K562 (cell line): Measurements from ENCODE around the gene GHR. TPM values are rescaled to one million over a fixed set of nuclear protein-coding genes. Genes with fewer than 3 reads are reported as not detected.

ENCODE experiments used
- ATAC-seq: fragments of 200-7000 bp; cut with Tn5 transposase; 3 replicates; pipeline ENCODE4 v1.9.1; 2020; ENCODE audit warnings: moderate library complexity
- Bru-seq: library from RNA; stranded (reverse); fragments of 400-500 nt; gene quantifications from one replicate; lab custom pipeline; 2021; lab: Mats Ljungman, UMichigan
- BruChase-seq, 2 experiments: library from RNA; stranded (reverse); fragments of 400-500 nt; gene quantifications; one replicate each; lab custom pipeline; 2021; lab: Mats Ljungman, UMichigan
- BruUV-seq: library from RNA; stranded (reverse); fragments of 400-500 nt; replicated peaks from 2 replicates; lab custom pipeline; 2021; lab: Mats Ljungman, UMichigan
- CTCF ChIA-PET: fragments of 300-600 bp; formaldehyde crosslinking; extraction: SDS; loops from one replicate; lab custom pipeline; 2021; ENCODE audit warnings: low intra/inter-chr PET ratio; lab: Yijun Ruan, JAX
- POLR2A ChIA-PET: fragments of 300-600, 350-650 bp; sonication (Branson Sonifier 250); formaldehyde crosslinking; extraction: SDS; loops from one replicate; lab custom pipeline; 2021; ENCODE audit warnings: antibody characterized with exemption, inconsistent platforms; lab: Yijun Ruan, JAX
- DNase-seq, 4 experiments: peaks; one replicate each; pipeline versions ENCODE4 v3.0.0 to v3.0.0-alpha.2; 2011 to 2018; ENCODE audit warnings: low spot score in 3 of 4, mixed read lengths in 3 of 4; ENCODE audit errors: extremely low read depth in 1 of 4
- FAIRE-seq: peaks from 2 replicates; lab custom pipeline; 2011; peaks lifted over from hg19 to GRCh38; lab: Jason Lieb, UNC
- H2AFZ ChIP-seq: 2 replicates; pipeline ENCODE4 v1.6.0; 2011; ENCODE audit warnings: low read depth, low read length, control low read depth, inconsistent platforms
- H3K27ac ChIP-seq: fragments of 200-600 bp; 3 replicates; pipeline ENCODE4 v1.8.0; 2011; ENCODE audit warnings: low read depth, mild to moderate bottlenecking, control low read depth, inconsistent platforms, low read length, moderate library complexity, mixed read lengths; ENCODE audit errors: extremely low read depth
- H3K27me3 ChIP-seq, 2 experiments: fragments of 300-600 bp in 1 of 2; 2 replicates in 1 of 2; 3 replicates in 1 of 2; pipeline versions ENCODE4 v1.6.0 to v1.8.0; 2011; ENCODE audit warnings: inconsistent platforms in 2 of 2, low read length in 2 of 2, mild to moderate bottlenecking in 1 of 2, mixed read lengths in 1 of 2, moderate library complexity in 1 of 2; ENCODE audit not compliant: control insufficient read depth in 2 of 2, insufficient read depth in 2 of 2
- H3K36me3 ChIP-seq: fragments of 300-600 bp; 3 replicates; pipeline ENCODE4 v1.8.0; 2011; ENCODE audit warnings: mild to moderate bottlenecking, low read length, inconsistent platforms; ENCODE audit not compliant: control insufficient read depth, insufficient read depth
- H3K4me1 ChIP-seq, 2 experiments: fragments of 200-600 bp in 1 of 2; replicated peaks in 1 of 2; 2 replicates in 1 of 2; 3 replicates in 1 of 2; pipeline versions ENCODE4 v1.5.1 to v1.8.0; 2011; ENCODE audit warnings: inconsistent platforms in 2 of 2, low read length in 2 of 2, mild to moderate bottlenecking in 1 of 2, mixed read lengths in 1 of 2, moderate library complexity in 1 of 2; ENCODE audit not compliant: control insufficient read depth in 2 of 2, insufficient read depth in 2 of 2
- H3K4me2 ChIP-seq: 2 replicates; pipeline ENCODE4 v1.6.1; 2011; ENCODE audit warnings: low read length, control low read depth, inconsistent platforms, mixed read lengths; ENCODE audit not compliant: insufficient read depth
- H3K4me3 ChIP-seq: fragments of 200-600 bp; sonication (generic), shearing (Covaris generic); 2 replicates; pipeline ENCODE4 v1.5.1; 2016; ENCODE audit warnings: control low read depth, inconsistent platforms
- H3K79me2 ChIP-seq: fragments of 200-600 bp; 3 replicates; pipeline ENCODE4 v1.8.0; 2011; ENCODE audit warnings: low read length, inconsistent platforms; ENCODE audit not compliant: control insufficient read depth, insufficient read depth
- H3K9ac ChIP-seq, 2 experiments: 2 replicates each; pipeline versions ENCODE4 v1.6.0 to v1.6.1; 2011; ENCODE audit warnings: low read depth in 2 of 2, low read length in 2 of 2, control low read depth in 1 of 2, inconsistent platforms in 1 of 2, mild to moderate bottlenecking in 1 of 2, mixed read lengths in 1 of 2; ENCODE audit not compliant: insufficient read depth in 1 of 2
- H3K9me1 ChIP-seq: one replicate; pipeline ENCODE4 v1.6.0; 2011; ENCODE audit warnings: inconsistent platforms, mild to moderate bottlenecking, low read length, moderate library complexity; ENCODE audit not compliant: control insufficient read depth, insufficient read depth
- H3K9me3 ChIP-seq: replicated peaks from 2 replicates; pipeline ENCODE4 v1.5.1; 2011; ENCODE audit warnings: low read depth, low read length, inconsistent platforms; ENCODE audit not compliant: control insufficient read depth, insufficient read depth
- H4K20me1 ChIP-seq: replicated peaks from 2 replicates; pipeline ENCODE4 v1.6.1; 2011; ENCODE audit warnings: low read length, inconsistent platforms, mixed read lengths; ENCODE audit not compliant: control insufficient read depth, insufficient read depth
- ATF1 ChIP-seq, 2 experiments: fragments of 450-650 bp in 1 of 2; IDR thresholded peaks; 2 replicates each; pipeline ENCODE4 v1.6.1; 2016; ENCODE audit warnings: missing compliant biosample characterization in 1 of 2, missing genetic modification characterization in 1 of 2
- ETV5 ChIP-seq: sonication (generic); formaldehyde crosslinking; IDR thresholded peaks from 2 replicates; pipeline ENCODE4 v1.4.0; 2020; ENCODE audit warnings: low read depth, mild to moderate bottlenecking, missing genetic modification reagents
- FOXJ3 ChIP-seq: sonication (generic); formaldehyde crosslinking; IDR thresholded peaks from 2 replicates; pipeline ENCODE4 v1.4.0; 2020; ENCODE audit warnings: mild to moderate bottlenecking, missing genetic modification reagents
- NRF1 ChIP-seq, 2 experiments: fragments of 450-650 bp; IDR thresholded peaks in 1 of 2; conservative IDR thresholded peaks in 1 of 2; 2 replicates each; pipeline ENCODE4 v1.6.1; 2014; ENCODE audit warnings: mild to moderate bottlenecking in 2 of 2
- PCBP1 ChIP-seq: fragments of 200-400 bp; formaldehyde crosslinking; IDR thresholded peaks from 2 replicates; pipeline ENCODE4 v1.6.1; 2018; ENCODE audit warnings: mild to moderate bottlenecking, low read depth, low read length; ENCODE audit not compliant: poor library complexity, severe bottlenecking
- ZNF23 ChIP-seq: fragments of 250-450 bp; sonication (Bioruptor Pico); IDR thresholded peaks from 2 replicates; pipeline ENCODE4 v1.4.0; 2020; ENCODE audit warnings: mild to moderate bottlenecking
- ZNF57 ChIP-seq: fragments of 450-650 bp; formaldehyde crosslinking; IDR thresholded peaks from 2 replicates; pipeline ENCODE4 v1.4.0; 2020; ENCODE audit warnings: mild to moderate bottlenecking, moderate library complexity
- WGBS: fragments of 100-300 bp; shearing (Covaris generic); methylation state at CpG from one replicate; pipeline ENCODE4 v1.1.6; 2016; ENCODE audit warnings: low coverage, mixed read lengths; ENCODE audit not compliant: insufficient coverage; ENCODE audit errors: missing lambda C conversion rate; 5-methylcytosine and 5-hydroxymethylcytosine counted together
- in situ Hi-C: fragments of 300-500 bp; cut with MboI; formaldehyde crosslinking; loops from 4 replicates; pipeline ENCODE4 v1.15.0; 2018; ENCODE audit warnings: inconsistent platforms, mixed read lengths
- intact Hi-C: fragments of 100-400 bp; cut with micrococcal nuclease; formaldehyde crosslinking; loops from 2 replicates; pipeline ENCODE4 v1.14.2; 2022
- long read RNA-seq, 3 experiments: library from polyadenylated mRNA in 2 of 3; library from RNA in 1 of 3; unstranded in 2 of 3; stranded (forward) in 1 of 3; transcript quantifications; one replicate each; pipeline ENCODE4 v2.0.0, GENCODE V29; 2019 to 2022
- polyA minus RNA-seq, 3 experiments: library from RNA; depleted of rRNA, polyadenylated mRNA; stranded (reverse); fragments of >200 nt; gene quantifications; 2 replicates each; pipeline ENCODE4 v1.2.3, GENCODE V29; 2011
- polyA plus RNA-seq, 8 experiments: library from polyadenylated mRNA; depleted of rRNA in 4 of 8; stranded (reverse) in 5 of 8; unstranded in 3 of 8; fragments of >200 nt; fragmentation: Nextera tagmentation in 2 of 8; fragmentation: Illumina TruSeq in 1 of 8; extraction: Ambion mirVana in 2 of 8; extraction: Trizol in 1 of 8; gene quantifications; 2 replicates each; pipeline versions ENCODE4 v1.2.1 to v1.2.3, GENCODE V29; 2011 to 2014; ENCODE audit warnings: inconsistent platforms in 1 of 8, missing spikeins in 1 of 8
- total RNA-seq, 7 experiments: library from RNA; depleted of rRNA in 6 of 7; stranded (reverse); fragments of >200 nt in 6 of 7; fragmentation: Illumina TruSeq in 2 of 7; extraction: Trizol in 2 of 7; gene quantifications; 2 replicates each; pipeline versions ENCODE4 v1.2.1 to v1.2.3, GENCODE V29; 2011 to 2021; ENCODE audit warnings: low replicate concordance in 1 of 7
- TF ChIP-seq, protein P1 (sequence below), 3 experiments: IDR thresholded peaks in 2 of 3; conservative IDR thresholded peaks in 1 of 3; 2 replicates each; pipeline ENCODE4 v1.5.1; 2011 to 2012; ENCODE audit warnings: low read length in 3 of 3, mild to moderate bottlenecking in 3 of 3, control low read depth in 2 of 3, improper control_type of control experiment in 1 of 3, inconsistent platforms in 1 of 3, low read depth in 1 of 3, mixed read lengths in 1 of 3, moderate library complexity in 1 of 3; ENCODE audit not compliant: insufficient read depth in 2 of 3
- TF ChIP-seq, protein P2 (sequence below): sonication (generic); formaldehyde crosslinking; IDR thresholded peaks from 2 replicates; pipeline ENCODE4 v1.4.0; 2020; ENCODE audit warnings: mild to moderate bottlenecking, missing genetic modification reagents

Gene GHR
- not detected in 2 replicates for total RNA-seq (2011; cell fraction: chromatin; rRNA removed; ENCODE audit: low replicate concordance)
- total RNA-seq (2011; cell fraction: nucleolus; rRNA removed), result not detected in 2 replicates
- total RNA-seq (2011; cell fraction: nucleoplasm; rRNA removed), result not detected in 2 replicates
- total RNA-seq (2014; rRNA removed) (not detected in 2 replicates), total RNA-seq (2014; rRNA removed; fragmentation: Illumina TruSeq; extraction: Trizol) (not detected in 2 replicates), total RNA-seq (2015; rRNA removed; fragmentation: Illumina TruSeq; extraction: Trizol) (not detected in 2 replicates), total RNA-seq (2021) (0.13 TPM in 1 of 2 replicates, not detected in the other), polyA plus RNA-seq (2011; rRNA removed) (not detected in 2 replicates), polyA plus RNA-seq (2014; fragmentation: Illumina TruSeq; extraction: Trizol) (0.09 TPM in 1 of 2 replicates, not detected in the other), polyA plus RNA-seq (2014; fragmentation: Nextera tagmentation; extraction: Ambion mirVana) (under 1 TPM; 0.01 to 0.04 TPM), polyA plus RNA-seq (2014; rRNA removed) (not detected in 2 replicates), polyA minus RNA-seq (2011; rRNA and poly(A)+ RNA removed) (not detected in 2 replicates), Bru-seq, nascent RNA (percentile 10 among the genes with signal in this experiment), BruChase-seq, experiment 1, labeled RNA remaining after a 2-hour chase (percentile 9 among the genes with signal in this experiment), BruChase-seq, experiment 2, labeled RNA remaining after a 6-hour chase (percentile 8 among the genes with signal in this experiment)
- not detected in 2 replicates for polyA plus RNA-seq (2011; cell fraction: cytosol; rRNA removed)
- not detected in 2 replicates for polyA plus RNA-seq (2011; cell fraction: nucleus; rRNA removed)
- polyA plus RNA-seq (2012), result not detected in 2 replicates
- polyA minus RNA-seq (2011; cell fraction: cytosol; rRNA and poly(A)+ RNA removed), result not detected in 2 replicates
- polyA minus RNA-seq (2011; cell fraction: nucleus; rRNA and poly(A)+ RNA removed), result not detected in 2 replicates
- long read RNA-seq, experiment 1, partial matches to known transcripts, result 0 of 1 reads
- long read RNA-seq, experiment 1, other reads (novel, unspliced or antisense), result 1 of 1 reads
- long read RNA-seq, experiment 2, result 0 reads
- long read RNA-seq, experiment 3, result 0 reads

DNA sequence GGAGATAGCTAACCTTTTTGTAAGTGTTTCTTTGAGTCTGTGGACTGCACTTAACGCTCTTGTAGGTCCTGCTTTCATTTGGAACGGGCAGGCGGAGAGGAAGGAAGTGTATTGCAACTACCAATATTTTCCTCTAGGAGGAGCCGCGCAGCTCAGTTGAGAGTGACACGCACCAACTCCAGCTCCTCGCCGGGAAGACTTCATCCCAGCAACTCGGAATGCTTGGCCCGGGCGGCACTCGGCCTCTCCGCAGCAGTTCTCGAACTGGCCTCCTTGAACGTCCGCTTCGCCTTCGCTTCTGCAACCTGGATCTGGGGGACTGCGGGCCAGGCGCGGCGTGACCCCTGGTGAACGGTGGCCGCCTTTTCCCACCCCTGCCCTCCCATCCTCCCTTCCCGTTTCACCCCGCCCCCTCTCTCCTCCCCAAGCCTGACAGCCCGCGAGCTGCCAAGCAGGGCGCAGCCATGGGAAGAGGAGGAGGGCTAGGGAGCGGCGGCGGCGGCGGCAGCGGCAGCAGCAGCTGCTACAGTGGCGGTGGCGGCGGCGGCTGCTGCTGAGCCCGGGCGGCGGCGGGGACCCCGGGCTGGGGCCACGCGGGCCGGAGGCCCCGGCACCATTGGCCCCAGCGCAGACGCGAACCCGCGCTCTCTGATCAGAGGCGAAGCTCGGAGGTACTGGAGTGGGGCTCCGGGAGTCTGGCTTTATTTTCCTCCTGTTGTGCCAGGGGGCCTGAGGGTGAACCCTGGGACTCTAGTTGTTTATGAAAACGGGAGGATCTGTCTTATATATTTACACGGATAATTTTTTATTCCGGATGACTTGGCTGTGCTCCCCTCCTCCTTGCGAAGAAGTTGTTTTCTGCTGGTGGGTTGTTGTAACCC is at the start of gene GHR:
TSS of gene GHR (plus strand) at position 155 of the 881 bp plus-strand sequence. CDS start 142,436 bp downstream, outside the sequence.
- Histone ChIP-seq H3K27ac (no peak within 1 kb of the TSS), H3K27me3 (peaks cover 0 to 7% of the 10 kb centered on the region in 2 experiments; a peak in 2 of 5 replicates), H3K9me1 (no peaks in the 10 kb centered on the region), H3K79me2 (no peaks in the 10 kb centered on the region), H3K4me1 (peaks cover 0 to 14% of the 10 kb centered on the region in 2 experiments; a peak in 2 of 5 replicates), H2AFZ (peak within 1 kb of the TSS; percentile 45), H3K9me3 (no peaks in the 10 kb centered on the region), H3K9ac (peak within 1 kb of the TSS in 1 of 2 experiments; percentile 64; a peak in 1 of 4 replicates), H3K4me2 (peak within 1 kb of the TSS; percentile 35), H3K36me3 (no peaks in the 10 kb centered on the region), H3K4me3 (peak within 1 kb of the TSS; percentile 25; the same call in 1 of the 2 replicates), H4K20me1 (no peaks in the 10 kb centered on the region)
- ChIA-PET POLR2A (no interaction called here), CTCF (interaction anchor here (1.2 kb wide), 1 partner anchor 345 kb away, joined by 4 read pairs; no protein-coding TSS in a partner anchor)
- DNase-seq (peak; percentile 35 to 66 (median 42)), FAIRE-seq (peak; percentile 79), ATAC-seq (peak; percentile 98)
- 21% methylated on average over 36 of the region's 60 CpGs for WGBS
- in situ Hi-C loops, result no loop called here
- no TSS peak for BruUV-seq
- intact Hi-C loops, result loop anchor here (10.0 kb wide), 1 partner anchor 461 kb away; no protein-coding TSS in a partner anchor
- no peak for TF ChIP-seq ETV5 (CRISPR knock-in tag)
- TF ChIP-seq PCBP1, result peak; percentile 77
- TF ChIP-seq ZNF57 (CRISPR knock-in tag), result no peak
- TF ChIP-seq, protein P1, sequence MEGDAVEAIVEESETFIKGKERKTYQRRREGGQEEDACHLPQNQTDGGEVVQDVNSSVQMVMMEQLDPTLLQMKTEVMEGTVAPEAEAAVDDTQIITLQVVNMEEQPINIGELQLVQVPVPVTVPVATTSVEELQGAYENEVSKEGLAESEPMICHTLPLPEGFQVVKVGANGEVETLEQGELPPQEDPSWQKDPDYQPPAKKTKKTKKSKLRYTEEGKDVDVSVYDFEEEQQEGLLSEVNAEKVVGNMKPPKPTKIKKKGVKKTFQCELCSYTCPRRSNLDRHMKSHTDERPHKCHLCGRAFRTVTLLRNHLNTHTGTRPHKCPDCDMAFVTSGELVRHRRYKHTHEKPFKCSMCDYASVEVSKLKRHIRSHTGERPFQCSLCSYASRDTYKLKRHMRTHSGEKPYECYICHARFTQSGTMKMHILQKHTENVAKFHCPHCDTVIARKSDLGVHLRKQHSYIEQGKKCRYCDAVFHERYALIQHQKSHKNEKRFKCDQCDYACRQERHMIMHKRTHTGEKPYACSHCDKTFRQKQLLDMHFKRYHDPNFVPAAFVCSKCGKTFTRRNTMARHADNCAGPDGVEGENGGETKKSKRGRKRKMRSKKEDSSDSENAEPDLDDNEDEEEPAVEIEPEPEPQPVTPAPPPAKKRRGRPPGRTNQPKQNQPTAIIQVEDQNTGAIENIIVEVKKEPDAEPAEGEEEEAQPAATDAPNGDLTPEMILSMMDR (IDR thresholded peaks at IDR 0.05 in 2 of 3, conservative IDR thresholded peaks at IDR 0.05 in 1 of 3; ENCODE audit: insufficient read depth in 2 of 3, low read depth in 1 of 3, low read length in 3 of 3), result peak; percentile 53 to 64 (median 60)
- no peak for TF ChIP-seq FOXJ3
- TF ChIP-seq ATF1 (CRISPR knock-in tag; IDR thresholded peaks at IDR 0.05), result no peak
- TF ChIP-seq ATF1 (tag; IDR thresholded peaks at IDR 0.05), result 0 out of 2 replicates have a peak, but pooled peaks have one; percentile 24
- no peak for TF ChIP-seq ZNF23 (CRISPR knock-in tag)
- TF ChIP-seq, protein P2, sequence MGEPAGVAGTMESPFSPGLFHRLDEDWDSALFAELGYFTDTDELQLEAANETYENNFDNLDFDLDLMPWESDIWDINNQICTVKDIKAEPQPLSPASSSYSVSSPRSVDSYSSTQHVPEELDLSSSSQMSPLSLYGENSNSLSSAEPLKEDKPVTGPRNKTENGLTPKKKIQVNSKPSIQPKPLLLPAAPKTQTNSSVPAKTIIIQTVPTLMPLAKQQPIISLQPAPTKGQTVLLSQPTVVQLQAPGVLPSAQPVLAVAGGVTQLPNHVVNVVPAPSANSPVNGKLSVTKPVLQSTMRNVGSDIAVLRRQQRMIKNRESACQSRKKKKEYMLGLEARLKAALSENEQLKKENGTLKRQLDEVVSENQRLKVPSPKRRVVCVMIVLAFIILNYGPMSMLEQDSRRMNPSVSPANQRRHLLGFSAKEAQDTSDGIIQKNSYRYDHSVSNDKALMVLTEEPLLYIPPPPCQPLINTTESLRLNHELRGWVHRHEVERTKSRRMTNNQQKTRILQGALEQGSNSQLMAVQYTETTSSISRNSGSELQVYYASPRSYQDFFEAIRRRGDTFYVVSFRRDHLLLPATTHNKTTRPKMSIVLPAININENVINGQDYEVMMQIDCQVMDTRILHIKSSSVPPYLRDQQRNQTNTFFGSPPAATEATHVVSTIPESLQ, result no peak
- TF ChIP-seq NRF1 (conservative IDR thresholded peaks at IDR 0.05 in 1 of 2, IDR thresholded peaks at IDR 0.05 in 1 of 2), result peak in 1 of 2 experiments; percentile 32; a peak in 1 of 4 replicates
